GM10847 (cell line): ENCODE measurements around the gene NANOGP8.

Experiments used
- POLR2A ChIP-seq: IDR thresholded peaks from 2 replicates; pipeline ENCODE4 v1.6.1; 2011; ENCODE audit not compliant: insufficient read length; ENCODE audit errors: extremely low read depth

The NANOGP8 gene

GRCh38 chr15:35107561-35107960, 22.5 kb upstream of the NANOGP8 start:
- no peak for TF ChIP-seq POLR2A

- no peak for TF ChIP-seq POLR2A
These were observed 22.0 kb upstream of the NANOGP8 start for GRCh38 chr15:35107122-35107521.

- no peak for TF ChIP-seq POLR2A
These were observed 19.5 kb upstream of the NANOGP8 start for GRCh38 chr15:35104526-35105147.

- TF ChIP-seq POLR2A, result no peak
These were observed 17.1 kb upstream of the NANOGP8 start for GRCh38 chr15:35102186-35102585.

- no peak for TF ChIP-seq POLR2A
These were observed 16.2 kb upstream of the NANOGP8 start for GRCh38 chr15:35101335-35101734.

GRCh38 chr15:35098737-35099136, 13.6 kb upstream of the NANOGP8 start:
- TF ChIP-seq POLR2A, result no peak

GRCh38 chr15:35095941-35096340, 10.8 kb upstream of the NANOGP8 start:
- no peak for TF ChIP-seq POLR2A

GRCh38 chr15:35092846-35093245, 7.8 kb upstream of the NANOGP8 start:
- TF ChIP-seq POLR2A, result no peak

- TF ChIP-seq POLR2A, result no peak
These were observed 7.2 kb upstream of the NANOGP8 start for GRCh38 chr15:35092311-35092710.

- no peak for TF ChIP-seq POLR2A
These were observed 5.2 kb upstream of the NANOGP8 start for GRCh38 chr15:35090104-35090807.

- no peak for TF ChIP-seq POLR2A
These were observed 4.5 kb upstream of the NANOGP8 start for GRCh38 chr15:35089551-35089950.

GRCh38 chr15:35088329-35088728, 3.2 kb upstream of the NANOGP8 start:
- TF ChIP-seq POLR2A, result no peak

- TF ChIP-seq POLR2A, result no peak
These were observed 2.7 kb upstream of the NANOGP8 start for GRCh38 chr15:35087759-35088158.

- TF ChIP-seq POLR2A, result no peak
These were observed 4.9 kb downstream of the NANOGP8 start for GRCh38 chr15:35080226-35080625.

GRCh38 chr15:35078221-35078915, 6.7 kb downstream of the NANOGP8 start:
- TF ChIP-seq POLR2A, result no peak

GRCh38 chr15:35071106-35071505, 14.0 kb downstream of the NANOGP8 start:
- TF ChIP-seq POLR2A, result no peak
